GM12892 (cell line): ENCODE results near the gene OR10A3.

Source experiments
- DNase-seq: peaks from one replicate; pipeline ENCODE4 v3.0.0; 2011; ENCODE audit not compliant: insufficient read length
- FAIRE-seq: peaks from 2 replicates; lab custom pipeline; 2011; peaks lifted over from hg19 to GRCh38; lab: Jason Lieb, UNC
- POLR2A ChIP-seq: IDR thresholded peaks from 2 replicates; pipeline ENCODE4 v1.6.1; 2011; ENCODE audit warnings: low read depth, low read length, control low read depth
- POLR2AphosphoS5 ChIP-seq: IDR thresholded peaks from 2 replicates; pipeline ENCODE4 v1.6.1; 2011; ENCODE audit warnings: low read depth, low read length, control low read depth
- TAF1 ChIP-seq: IDR thresholded peaks from 2 replicates; pipeline ENCODE4 v1.6.1; 2011; ENCODE audit warnings: low read depth, mild to moderate bottlenecking, control low read depth, low read length, borderline replicate concordance

Gene OR10A3

DNA sequence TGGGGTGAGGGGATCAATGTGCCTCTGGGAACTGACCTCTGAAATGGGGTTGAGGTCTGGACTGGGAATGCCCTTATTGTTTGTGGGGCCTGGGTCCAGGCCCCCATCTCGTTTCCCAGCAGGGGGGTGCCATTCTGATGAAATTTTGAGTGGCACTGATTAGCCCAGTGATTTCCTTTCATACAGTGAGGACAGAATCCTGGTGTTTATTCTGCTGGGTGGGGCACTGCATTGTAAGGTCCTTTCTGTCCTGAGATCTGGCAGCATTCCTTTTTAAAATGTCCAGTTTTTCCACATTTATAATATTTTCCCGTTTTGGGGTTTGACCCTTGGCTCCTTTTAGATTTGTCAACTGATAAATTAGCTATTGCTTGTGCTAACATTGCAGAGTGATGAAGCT lies 37.6 kb downstream of the OR10A3 start:
- no peak for FAIRE-seq
- no peak for TF ChIP-seq POLR2AphosphoS5
- TF ChIP-seq POLR2A, result no peak
- no peak for TF ChIP-seq TAF1
- no peak for DNase-seq

DNA sequence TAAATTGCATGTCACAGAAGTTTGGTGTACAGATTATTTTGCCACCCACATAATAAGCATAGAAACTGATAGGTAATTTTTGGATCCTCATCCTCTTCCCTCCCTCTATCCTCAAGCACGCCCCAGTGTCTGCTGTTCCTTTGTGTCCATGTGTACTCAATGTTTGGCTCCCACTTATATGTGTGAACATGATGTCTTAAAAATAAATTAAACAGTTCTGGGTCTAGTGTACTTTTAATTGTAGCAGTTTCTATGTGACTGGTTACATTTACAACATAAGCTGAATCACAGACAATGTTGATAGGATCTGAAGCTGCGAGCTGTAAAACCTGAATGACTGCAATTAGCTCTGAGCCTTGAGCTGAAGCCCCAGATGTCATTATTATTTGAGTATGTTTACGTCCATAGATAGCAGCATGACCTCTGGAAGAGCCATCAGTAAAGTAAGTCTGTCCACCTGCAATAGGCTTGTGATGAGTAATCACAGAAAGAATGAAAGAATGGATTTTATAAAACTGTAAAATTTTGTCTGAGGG lies 40.1 kb downstream of the OR10A3 start:
- TF ChIP-seq POLR2AphosphoS5 (no peak), TAF1 (no peak), POLR2A (no peak)
- DNase-seq (no peak), FAIRE-seq (no peak)

DNA sequence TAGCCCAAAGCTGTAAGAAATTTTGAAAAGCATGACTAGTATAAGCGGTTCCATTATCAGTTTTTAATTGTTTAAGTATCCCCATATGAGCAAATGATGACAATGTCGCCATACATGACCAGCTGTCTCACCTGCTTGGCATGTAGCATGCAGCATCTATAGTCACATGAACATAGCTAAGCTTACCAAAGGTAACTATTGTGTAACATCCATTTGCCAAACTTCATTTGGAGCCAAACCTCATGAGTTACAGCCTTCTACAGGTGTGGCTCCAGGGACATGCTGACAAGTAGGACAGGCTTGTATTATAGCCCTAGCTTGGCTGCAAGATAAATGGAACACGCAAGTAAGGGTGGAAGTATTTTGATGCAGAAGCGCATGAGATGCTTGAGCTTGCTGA lies 40.8 kb downstream of the OR10A3 start:
- FAIRE-seq (no peak), DNase-seq (no peak)
- no peak for TF ChIP-seq POLR2A
- TF ChIP-seq TAF1, result no peak
- TF ChIP-seq POLR2AphosphoS5, result no peak

DNA sequence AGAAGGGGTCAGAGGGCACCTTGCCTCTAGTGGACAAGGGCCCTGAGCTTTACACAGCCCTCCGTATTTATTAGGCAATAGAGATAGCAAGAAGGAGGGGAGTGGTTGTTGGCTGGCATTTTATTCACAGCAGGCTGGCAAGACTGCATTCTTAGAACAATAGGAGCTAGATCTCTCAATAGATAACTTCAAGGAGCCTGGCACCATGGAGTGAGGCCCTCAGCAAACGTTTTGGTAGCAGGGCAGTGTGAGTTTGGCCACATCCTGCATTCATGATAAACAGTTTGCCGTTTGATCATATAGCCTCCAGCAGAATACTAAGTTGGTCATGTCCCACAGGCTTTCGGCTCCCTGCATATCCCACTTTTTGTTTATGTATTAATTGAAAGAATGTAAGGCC lies 42.1 kb downstream of the OR10A3 start:
- no peak for FAIRE-seq
- no peak for DNase-seq
- TF ChIP-seq POLR2A (no peak), POLR2AphosphoS5 (no peak), TAF1 (no peak)

DNA sequence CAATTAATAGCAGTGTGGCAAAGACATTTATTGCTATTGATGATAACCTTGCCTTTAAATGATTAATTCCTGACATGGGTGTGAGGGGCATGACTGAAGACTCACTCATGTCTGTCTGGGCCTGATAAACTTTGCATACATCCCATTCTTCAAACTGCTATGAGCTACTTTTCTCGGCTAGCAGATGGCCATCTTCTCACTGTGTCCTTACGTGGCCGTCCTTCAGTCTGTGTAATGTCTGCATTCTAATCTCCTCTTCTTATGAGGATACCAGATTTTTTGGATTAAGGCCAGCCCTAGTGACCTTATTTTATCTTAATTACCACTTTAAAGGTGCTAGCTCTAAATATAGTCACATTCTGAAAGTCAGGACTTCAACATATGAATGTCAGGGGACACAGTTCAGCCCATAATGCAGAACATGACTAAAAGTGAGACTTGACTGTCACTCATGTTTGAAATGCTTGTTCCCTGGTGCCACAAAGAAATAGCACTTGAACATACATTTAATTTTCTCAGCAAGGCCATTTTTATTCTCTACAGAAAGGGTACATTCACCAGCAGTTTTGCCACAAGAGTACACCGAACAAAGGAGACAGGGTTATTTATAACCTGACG lies 42.7 kb downstream of the OR10A3 start:
- FAIRE-seq, result no peak
- no peak for DNase-seq

DNA sequence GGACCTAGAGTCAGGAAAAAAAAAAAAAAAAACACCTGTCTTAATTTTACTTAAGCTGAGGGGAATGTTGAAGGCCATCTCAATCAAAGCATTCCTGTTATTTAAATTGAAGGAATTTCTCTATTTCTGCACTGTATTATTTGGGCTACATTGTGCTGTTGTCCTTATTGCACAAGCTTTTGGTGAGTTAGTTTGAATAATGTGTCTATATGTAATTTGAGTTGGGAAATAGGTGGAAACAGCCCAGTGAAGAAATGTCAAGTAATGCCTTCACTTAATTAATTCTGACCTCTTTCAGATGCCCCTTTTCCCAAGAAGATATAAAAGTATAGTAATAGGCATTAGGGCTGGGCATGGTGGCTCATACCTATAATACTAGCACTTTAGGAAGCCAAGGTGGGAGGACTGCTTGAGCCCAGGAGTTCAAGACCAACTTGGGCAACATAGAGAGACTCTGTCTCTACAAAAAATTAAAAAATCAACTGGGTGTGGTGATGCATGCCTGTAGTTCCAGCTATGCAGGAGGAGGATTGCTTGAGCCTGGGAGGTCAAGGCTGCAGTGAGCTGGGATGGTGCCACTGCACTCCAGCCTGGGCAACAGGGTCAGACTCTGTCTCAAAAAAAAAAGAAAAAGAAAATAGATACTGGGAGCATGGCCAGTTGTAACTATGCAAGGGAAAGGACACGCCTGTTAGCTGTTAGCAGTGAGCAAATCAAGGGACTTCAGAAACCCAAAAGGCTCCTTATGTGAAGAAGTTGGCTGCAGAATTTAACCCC lies 45.3 kb downstream of the OR10A3 start:
- no peak for DNase-seq
- no peak for FAIRE-seq

More for the DNA sequence above, 42.7 kb downstream of the OR10A3 start:
- no peak for TF ChIP-seq TAF1
- TF ChIP-seq POLR2AphosphoS5, result no peak
- no peak for TF ChIP-seq POLR2A

DNA sequence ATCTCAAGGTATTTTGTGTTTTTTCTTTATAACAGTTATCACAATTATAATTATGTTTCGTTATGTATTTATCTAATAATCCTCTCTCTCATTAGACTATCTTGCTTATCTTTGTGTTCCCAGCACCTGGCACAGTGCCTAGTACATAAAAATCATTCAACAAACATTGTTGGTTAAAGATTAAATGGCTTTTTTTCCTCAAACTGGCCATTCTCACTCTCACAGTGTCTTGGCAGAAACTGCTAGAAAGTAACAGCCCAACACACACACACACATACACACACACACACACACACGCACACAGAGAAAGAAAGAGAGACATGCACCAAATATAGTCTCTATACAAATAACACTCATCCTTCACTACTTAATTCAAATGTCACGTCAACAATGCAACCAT lies 47.3 kb downstream of the OR10A3 start:
- DNase-seq (no peak), FAIRE-seq (no peak)
- TF ChIP-seq TAF1, result no peak
- no peak for TF ChIP-seq POLR2A
- no peak for TF ChIP-seq POLR2AphosphoS5

More for the DNA sequence above, 45.3 kb downstream of the OR10A3 start:
- TF ChIP-seq TAF1 (no peak), POLR2A (no peak), POLR2AphosphoS5 (no peak)

DNA sequence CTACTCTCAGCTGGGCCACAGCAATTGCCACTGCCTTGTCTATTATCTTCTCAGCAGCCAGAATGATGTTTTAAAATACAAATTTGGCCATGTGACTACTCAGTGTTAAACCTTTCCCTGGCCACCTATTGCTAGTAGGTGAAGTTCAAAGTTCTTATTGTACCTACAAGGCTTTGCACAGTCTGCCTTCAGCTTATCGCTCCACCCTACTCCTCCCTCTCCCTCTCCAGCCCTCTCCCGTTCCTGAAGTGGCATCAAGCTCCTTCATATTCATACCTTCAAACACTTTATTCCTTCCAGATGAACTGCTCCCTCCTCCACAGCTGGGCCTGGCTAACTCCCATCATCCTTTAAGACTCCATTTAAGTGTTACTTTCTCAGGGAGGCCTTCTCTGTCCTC lies 47.7 kb downstream of the OR10A3 start:
- DNase-seq, result no peak
- TF ChIP-seq POLR2AphosphoS5 (no peak), TAF1 (no peak), POLR2A (no peak)
- no peak for FAIRE-seq

DNA sequence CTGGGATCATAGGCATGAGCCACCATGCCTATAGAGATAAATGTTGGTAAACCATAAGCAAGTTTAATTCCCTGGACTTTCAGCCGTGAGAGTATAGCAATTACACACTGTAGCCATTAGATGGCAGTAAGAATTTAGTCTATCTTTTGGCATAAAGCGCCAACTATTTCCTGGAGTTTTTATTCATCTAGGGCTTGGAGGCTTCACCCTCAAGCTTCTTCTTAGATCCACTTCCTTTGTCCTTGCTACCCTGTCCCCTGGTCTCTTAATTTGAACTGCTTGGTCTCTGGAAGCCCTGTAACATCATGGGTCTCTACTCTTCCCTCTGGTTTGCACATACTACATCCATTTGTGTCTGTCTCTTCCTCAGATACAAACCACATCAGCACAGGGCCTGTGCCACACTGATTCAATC lies 48.7 kb downstream of the OR10A3 start:
- no peak for TF ChIP-seq POLR2AphosphoS5
- no peak for TF ChIP-seq POLR2A
- no peak for TF ChIP-seq TAF1
- FAIRE-seq (peak; percentile 91), DNase-seq (no peak)

DNA sequence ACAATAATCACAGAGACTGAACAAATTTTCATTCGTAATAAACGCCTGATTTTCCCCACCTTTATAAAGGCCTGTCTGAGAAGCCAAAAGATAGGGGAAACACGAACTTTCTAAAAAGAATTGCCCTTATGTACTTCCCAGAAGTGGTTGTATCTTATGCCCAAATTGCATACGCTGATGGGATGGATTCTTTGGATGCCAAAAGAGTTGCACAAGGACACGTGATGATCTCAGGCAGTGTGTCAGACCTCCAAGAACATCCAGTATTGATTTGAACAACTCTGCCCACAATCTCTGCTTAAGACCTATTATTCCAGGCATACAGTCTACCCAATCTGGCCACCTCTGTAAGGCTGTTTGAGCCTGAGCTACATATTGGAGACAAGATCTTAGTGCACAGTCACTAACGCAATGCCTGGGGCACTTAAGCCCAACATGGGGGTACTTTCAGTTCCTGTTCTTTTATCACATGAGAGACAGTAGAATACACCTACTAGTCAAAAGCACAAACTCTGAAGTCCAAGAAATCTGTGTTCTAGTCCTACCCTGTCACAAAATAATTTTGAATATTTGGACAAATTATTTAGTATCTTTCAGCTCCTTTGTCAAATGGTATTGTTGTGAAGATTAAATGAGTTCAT lies 49.3 kb downstream of the OR10A3 start:
- DNase-seq (no peak), FAIRE-seq (peak; percentile 54)
- no peak for TF ChIP-seq POLR2A
- TF ChIP-seq POLR2AphosphoS5, result no peak
- TF ChIP-seq TAF1, result no peak

DNA sequence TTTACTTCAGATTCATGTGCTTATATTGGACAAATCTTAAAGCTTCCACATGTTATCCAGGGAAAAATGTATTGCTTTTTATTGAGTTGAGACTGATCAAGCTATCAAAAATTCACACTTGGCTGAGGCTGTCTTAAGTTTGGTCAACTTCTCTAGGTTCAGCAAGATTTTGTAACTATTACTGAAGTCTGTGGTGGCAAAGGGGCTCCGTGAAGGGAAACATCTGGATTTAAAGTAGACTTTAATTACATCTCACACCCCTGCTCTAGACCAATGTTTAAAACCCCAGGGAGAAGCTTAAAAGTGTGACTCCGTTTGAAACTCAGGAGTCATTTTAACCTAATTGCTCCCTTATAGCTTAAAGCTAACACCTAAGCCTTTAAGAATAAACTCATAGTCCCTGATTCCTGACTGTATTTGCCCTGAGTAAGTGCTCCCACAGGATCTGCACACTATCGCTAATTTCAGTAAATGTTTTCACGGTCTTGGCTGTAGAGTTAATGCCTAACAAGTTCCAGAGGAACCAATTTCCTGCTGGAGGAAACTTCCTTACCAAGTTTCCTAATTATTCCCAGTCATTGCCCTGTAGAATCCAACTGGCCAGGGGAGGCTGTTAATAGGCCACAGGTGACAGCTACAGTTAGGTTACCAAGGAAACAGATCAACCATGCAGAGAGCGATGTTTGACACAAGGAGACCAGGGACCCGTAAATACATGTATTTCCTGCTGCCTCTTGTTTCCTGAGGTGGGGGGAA lies 50.9 kb downstream of the OR10A3 start:
- TF ChIP-seq POLR2AphosphoS5 (no peak), POLR2A (no peak)
- FAIRE-seq, result peak; percentile 87

DNA sequence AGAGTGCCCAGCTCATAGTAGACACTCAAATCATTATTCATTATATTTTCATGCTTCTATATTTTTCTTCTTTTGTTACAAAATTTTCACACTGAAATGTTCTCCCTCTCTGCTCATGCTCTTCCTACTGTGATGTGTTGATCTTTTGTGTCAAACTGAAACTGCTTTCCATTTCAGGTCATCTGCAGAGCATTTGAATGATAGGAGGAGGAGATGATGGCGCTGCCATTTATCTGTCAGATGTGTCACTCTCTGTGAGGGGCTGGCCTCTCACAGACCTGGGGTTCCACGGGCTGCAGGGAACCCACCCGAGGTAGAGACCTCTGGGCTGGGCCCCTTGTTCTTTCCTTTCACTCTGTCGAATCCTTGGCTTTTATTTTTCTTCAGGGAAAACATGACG lies 51.5 kb downstream of the OR10A3 start:
- peak; percentile 88 for FAIRE-seq
- TF ChIP-seq POLR2AphosphoS5, result no peak
- no peak for TF ChIP-seq TAF1
- no peak for TF ChIP-seq POLR2A

More for the DNA sequence above, 50.9 kb downstream of the OR10A3 start:
- no peak for DNase-seq

More for the DNA sequence above, 51.5 kb downstream of the OR10A3 start:
- no peak for DNase-seq
